HepG2 (cell line): ENCODE results near the gene C16orf86. TPM values are rescaled to one million over a fixed set of nuclear protein-coding genes. Genes with fewer than 3 reads are reported as not detected.

ENCODE experiments used
- ELF3 ChIP-seq: IDR thresholded peaks from 2 replicates; pipeline ENCODE4 v1.6.1; 2016; ENCODE audit warnings: missing genetic modification reagents, missing compliant biosample characterization
- GATA4 ChIP-seq: sonication (generic); IDR thresholded peaks from 2 replicates; pipeline ENCODE4 v1.6.1; 2016; ENCODE audit warnings: antibody characterized with exemption, low read depth, borderline replicate concordance
- HDAC2 ChIP-seq: sonication (generic); formaldehyde crosslinking; IDR thresholded peaks from 2 replicates; pipeline ENCODE4 v1.4.0; 2020; ENCODE audit warnings: missing genetic modification reagents
- KDM5B ChIP-seq: sonication (generic); formaldehyde crosslinking; IDR thresholded peaks from 2 replicates; pipeline ENCODE4 v1.4.0; 2020; ENCODE audit warnings: missing genetic modification reagents, mild to moderate bottlenecking, borderline replicate concordance
- MEIS1 ChIP-seq: sonication (generic); formaldehyde crosslinking; IDR thresholded peaks from 2 replicates; pipeline ENCODE4 v1.9.0; 2021; ENCODE audit warnings: mild to moderate bottlenecking, missing genetic modification reagents, moderate library complexity, borderline replicate concordance
- NFYC ChIP-seq: IDR thresholded peaks from 2 replicates; pipeline ENCODE4 v1.6.1; 2016; ENCODE audit warnings: missing genetic modification reagents, missing compliant biosample characterization
- ONECUT2 ChIP-seq: sonication (generic); formaldehyde crosslinking; IDR thresholded peaks from 2 replicates; pipeline ENCODE4 v1.4.0; 2020; ENCODE audit warnings: missing genetic modification reagents
- REL ChIP-seq: sonication (generic); formaldehyde crosslinking; conservative IDR thresholded peaks from 2 replicates; pipeline ENCODE4 v1.8.0; 2022; ENCODE audit warnings: mild to moderate bottlenecking, missing genetic modification reagents, moderate library complexity
- ZNF274 ChIP-seq: sonication (generic); formaldehyde crosslinking; IDR thresholded peaks from 2 replicates; pipeline ENCODE4 v1.5.1; 2020; ENCODE audit warnings: mild to moderate bottlenecking, missing genetic modification reagents
- ZNF354B ChIP-seq: sonication (generic); formaldehyde crosslinking; IDR thresholded peaks from 2 replicates; pipeline ENCODE4 v1.8.0; 2022; ENCODE audit warnings: mild to moderate bottlenecking, missing genetic modification reagents
- ZNF44 ChIP-seq: sonication (generic); formaldehyde crosslinking; IDR thresholded peaks from 2 replicates; pipeline ENCODE4 v1.5.1; 2020; ENCODE audit warnings: mild to moderate bottlenecking, missing genetic modification reagents
- ZNF546 ChIP-seq: sonication (generic); formaldehyde crosslinking; conservative IDR thresholded peaks from 2 replicates; pipeline ENCODE4 v1.8.1; 2023; ENCODE audit warnings: mild to moderate bottlenecking, missing genetic modification reagents
- ZNF589 ChIP-seq: sonication (generic); formaldehyde crosslinking; conservative IDR thresholded peaks from 2 replicates; pipeline ENCODE4 v1.8.0; 2022; ENCODE audit warnings: mild to moderate bottlenecking, moderate library complexity, missing genetic modification reagents
- ZSCAN30 ChIP-seq: sonication (generic); formaldehyde crosslinking; IDR thresholded peaks from 2 replicates; pipeline ENCODE4 v1.5.0; 2020; ENCODE audit warnings: mild to moderate bottlenecking, missing genetic modification reagents
- ZSCAN9 ChIP-seq: IDR thresholded peaks from 2 replicates; pipeline ENCODE4 v1.6.1; 2016; ENCODE audit warnings: borderline replicate concordance
- polyA plus RNA-seq, 8 experiments: library from polyadenylated mRNA; depleted of rRNA in 3 of 8; stranded (reverse) in 7 of 8; unstranded in 1 of 8; fragments of >200 nt; fragmentation: Illumina TruSeq in 4 of 8; extraction: Trizol in 4 of 8; gene quantifications; 2 replicates each; pipeline versions ENCODE4 v1.2.1 to v1.2.3, GENCODE V29; 2011 to 2016; ENCODE audit warnings: low read depth in 4 of 8, missing spikeins in 1 of 8, mixed read lengths in 1 of 8; ENCODE audit not compliant: insufficient read depth in 1 of 8
- total RNA-seq, 5 experiments: library from RNA; depleted of rRNA; stranded (reverse); fragments of >200 nt; fragmentation: Illumina TruSeq; extraction: Trizol; gene quantifications; 2 replicates each; pipeline ENCODE4 v1.2.3, GENCODE V29; 2016; ENCODE audit warnings: low read depth in 1 of 5
- TF ChIP-seq, protein P1 (sequence below): sonication (generic); formaldehyde crosslinking; IDR thresholded peaks from 2 replicates; pipeline ENCODE4 v1.5.1; 2020; ENCODE audit warnings: missing genetic modification reagents, mild to moderate bottlenecking, borderline replicate concordance
- TF ChIP-seq, protein P2 (sequence below): IDR thresholded peaks from 2 replicates; pipeline ENCODE4 v1.6.1; 2012; ENCODE audit warnings: low read length, improper control_type of control experiment
- TF ChIP-seq, protein P3 (sequence below): sonication (generic); formaldehyde crosslinking; IDR thresholded peaks from 2 replicates; pipeline ENCODE4 v1.5.0; 2020; ENCODE audit warnings: mild to moderate bottlenecking, missing genetic modification reagents, moderate library complexity
- TF ChIP-seq, protein P4 (sequence below): IDR thresholded peaks from 2 replicates; pipeline ENCODE4 v1.4.0; 2020; ENCODE audit warnings: mild to moderate bottlenecking, missing genetic modification reagents

C16orf86 gene
- total and polyA plus RNA-seq, 2 of the 13 experiments (the other 11 are each of a cell fraction or from before 2014, with no cell fraction given): 1.5 to 3.1 TPM

DNA sequence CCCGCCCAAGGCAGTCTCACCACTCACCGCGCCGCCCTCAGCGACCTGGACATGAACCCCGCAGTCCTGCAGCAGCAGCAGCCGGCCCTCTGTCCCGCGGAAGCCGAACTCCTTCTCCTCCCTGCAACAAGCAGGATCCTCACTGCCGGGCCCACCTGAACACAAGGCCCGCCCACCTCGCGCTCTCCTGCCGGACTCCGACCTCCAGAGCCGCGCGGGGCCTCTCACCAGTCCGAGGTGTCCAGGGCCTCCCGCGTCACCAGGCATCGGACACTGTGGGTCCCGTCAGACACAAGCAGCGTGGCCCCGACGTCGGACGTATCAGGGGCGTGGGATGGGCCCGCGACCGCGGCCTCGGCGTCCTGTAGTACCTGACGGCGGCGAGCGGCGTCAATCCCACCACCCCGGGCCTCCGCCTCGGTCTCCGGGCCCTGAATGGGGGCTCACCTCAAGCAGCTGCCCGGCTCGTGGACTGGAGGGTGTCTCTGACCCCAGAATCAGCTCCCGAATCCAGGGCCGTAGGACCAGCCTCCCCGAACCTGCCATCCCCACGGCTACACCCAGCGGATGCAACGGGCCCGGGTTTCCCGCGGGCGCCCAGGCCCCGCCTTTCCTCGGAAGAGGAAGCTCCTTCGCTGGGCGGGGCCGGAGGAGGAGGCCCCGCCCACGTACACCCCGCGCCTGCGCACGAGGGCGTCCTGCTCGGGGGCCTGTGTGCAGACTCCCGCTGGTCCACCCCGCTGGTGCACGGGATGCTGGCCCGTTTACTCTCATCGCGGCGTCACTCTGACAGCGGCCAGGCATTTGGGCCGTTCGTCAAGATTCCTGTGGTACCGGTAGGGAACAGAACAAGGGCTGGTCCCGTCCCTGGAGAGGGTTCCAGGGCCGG, 6.7 kb upstream of the C16orf86 start, which contains the start of gene ACD (continued):
- TF ChIP-seq, protein P1, sequence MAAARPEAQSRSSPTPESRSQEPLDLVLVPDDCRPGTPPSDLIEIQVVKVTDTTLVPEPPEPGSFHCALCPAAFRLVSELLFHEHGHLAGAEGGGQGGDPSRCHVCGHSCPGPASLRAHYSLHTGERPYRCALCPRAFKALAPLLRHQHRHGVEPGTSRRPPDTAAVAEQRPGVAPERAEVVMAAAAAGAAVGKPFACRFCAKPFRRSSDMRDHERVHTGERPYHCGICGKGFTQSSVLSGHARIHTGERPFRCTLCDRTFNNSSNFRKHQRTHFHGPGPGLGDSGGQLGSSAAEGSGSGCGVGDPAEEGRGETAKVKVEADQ (CRISPR knock-in tag): peak; percentile 49; the same call in 1 of the 2 replicates
- TF ChIP-seq MEIS1 (CRISPR knock-in tag) (peak; percentile 49; the same call in 1 of the 2 replicates), GATA4 (peak; percentile 64; the same call in 1 of the 2 replicates), NFYC (no peak), ZNF546 (CRISPR knock-in tag) (peak; percentile 96), ONECUT2 (no peak), ZSCAN9 (peak; percentile 31; the same call in 1 of the 2 replicates), ZNF354B (no peak), ZNF274 (peak; percentile 89), REL (no peak; the same call in 1 of the 2 replicates), ELF3 (CRISPR knock-in tag) (peak; percentile 53), HDAC2 (CRISPR knock-in tag) (peak; percentile 68), ZNF44 (peak; percentile 73; the same call in 1 of the 2 replicates), KDM5B (peak; percentile 58; the same call in 1 of the 2 replicates), ZSCAN30 (CRISPR knock-in tag) (no peak), ZNF589 (CRISPR knock-in tag) (0 out of 2 replicates have a peak, but pooled peaks have one; percentile 60)
- TF ChIP-seq, protein P2, sequence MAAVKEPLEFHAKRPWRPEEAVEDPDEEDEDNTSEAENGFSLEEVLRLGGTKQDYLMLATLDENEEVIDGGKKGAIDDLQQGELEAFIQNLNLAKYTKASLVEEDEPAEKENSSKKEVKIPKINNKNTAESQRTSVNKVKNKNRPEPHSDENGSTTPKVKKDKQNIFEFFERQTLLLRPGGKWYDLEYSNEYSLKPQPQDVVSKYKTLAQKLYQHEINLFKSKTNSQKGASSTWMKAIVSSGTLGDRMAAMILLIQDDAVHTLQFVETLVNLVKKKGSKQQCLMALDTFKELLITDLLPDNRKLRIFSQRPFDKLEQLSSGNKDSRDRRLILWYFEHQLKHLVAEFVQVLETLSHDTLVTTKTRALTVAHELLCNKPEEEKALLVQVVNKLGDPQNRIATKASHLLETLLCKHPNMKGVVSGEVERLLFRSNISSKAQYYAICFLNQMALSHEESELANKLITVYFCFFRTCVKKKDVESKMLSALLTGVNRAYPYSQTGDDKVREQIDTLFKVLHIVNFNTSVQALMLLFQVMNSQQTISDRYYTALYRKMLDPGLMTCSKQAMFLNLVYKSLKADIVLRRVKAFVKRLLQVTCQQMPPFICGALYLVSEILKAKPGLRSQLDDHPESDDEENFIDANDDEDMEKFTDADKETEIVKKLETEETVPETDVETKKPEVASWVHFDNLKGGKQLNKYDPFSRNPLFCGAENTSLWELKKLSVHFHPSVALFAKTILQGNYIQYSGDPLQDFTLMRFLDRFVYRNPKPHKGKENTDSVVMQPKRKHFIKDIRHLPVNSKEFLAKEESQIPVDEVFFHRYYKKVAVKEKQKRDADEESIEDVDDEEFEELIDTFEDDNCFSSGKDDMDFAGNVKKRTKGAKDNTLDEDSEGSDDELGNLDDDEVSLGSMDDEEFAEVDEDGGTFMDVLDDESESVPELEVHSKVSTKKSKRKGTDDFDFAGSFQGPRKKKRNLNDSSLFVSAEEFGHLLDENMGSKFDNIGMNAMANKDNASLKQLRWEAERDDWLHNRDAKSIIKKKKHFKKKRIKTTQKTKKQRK: no peak
- TF ChIP-seq, protein P3, sequence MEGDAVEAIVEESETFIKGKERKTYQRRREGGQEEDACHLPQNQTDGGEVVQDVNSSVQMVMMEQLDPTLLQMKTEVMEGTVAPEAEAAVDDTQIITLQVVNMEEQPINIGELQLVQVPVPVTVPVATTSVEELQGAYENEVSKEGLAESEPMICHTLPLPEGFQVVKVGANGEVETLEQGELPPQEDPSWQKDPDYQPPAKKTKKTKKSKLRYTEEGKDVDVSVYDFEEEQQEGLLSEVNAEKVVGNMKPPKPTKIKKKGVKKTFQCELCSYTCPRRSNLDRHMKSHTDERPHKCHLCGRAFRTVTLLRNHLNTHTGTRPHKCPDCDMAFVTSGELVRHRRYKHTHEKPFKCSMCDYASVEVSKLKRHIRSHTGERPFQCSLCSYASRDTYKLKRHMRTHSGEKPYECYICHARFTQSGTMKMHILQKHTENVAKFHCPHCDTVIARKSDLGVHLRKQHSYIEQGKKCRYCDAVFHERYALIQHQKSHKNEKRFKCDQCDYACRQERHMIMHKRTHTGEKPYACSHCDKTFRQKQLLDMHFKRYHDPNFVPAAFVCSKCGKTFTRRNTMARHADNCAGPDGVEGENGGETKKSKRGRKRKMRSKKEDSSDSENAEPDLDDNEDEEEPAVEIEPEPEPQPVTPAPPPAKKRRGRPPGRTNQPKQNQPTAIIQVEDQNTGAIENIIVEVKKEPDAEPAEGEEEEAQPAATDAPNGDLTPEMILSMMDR (CRISPR knock-in tag): peak; percentile 21
- TF ChIP-seq, protein P4, sequence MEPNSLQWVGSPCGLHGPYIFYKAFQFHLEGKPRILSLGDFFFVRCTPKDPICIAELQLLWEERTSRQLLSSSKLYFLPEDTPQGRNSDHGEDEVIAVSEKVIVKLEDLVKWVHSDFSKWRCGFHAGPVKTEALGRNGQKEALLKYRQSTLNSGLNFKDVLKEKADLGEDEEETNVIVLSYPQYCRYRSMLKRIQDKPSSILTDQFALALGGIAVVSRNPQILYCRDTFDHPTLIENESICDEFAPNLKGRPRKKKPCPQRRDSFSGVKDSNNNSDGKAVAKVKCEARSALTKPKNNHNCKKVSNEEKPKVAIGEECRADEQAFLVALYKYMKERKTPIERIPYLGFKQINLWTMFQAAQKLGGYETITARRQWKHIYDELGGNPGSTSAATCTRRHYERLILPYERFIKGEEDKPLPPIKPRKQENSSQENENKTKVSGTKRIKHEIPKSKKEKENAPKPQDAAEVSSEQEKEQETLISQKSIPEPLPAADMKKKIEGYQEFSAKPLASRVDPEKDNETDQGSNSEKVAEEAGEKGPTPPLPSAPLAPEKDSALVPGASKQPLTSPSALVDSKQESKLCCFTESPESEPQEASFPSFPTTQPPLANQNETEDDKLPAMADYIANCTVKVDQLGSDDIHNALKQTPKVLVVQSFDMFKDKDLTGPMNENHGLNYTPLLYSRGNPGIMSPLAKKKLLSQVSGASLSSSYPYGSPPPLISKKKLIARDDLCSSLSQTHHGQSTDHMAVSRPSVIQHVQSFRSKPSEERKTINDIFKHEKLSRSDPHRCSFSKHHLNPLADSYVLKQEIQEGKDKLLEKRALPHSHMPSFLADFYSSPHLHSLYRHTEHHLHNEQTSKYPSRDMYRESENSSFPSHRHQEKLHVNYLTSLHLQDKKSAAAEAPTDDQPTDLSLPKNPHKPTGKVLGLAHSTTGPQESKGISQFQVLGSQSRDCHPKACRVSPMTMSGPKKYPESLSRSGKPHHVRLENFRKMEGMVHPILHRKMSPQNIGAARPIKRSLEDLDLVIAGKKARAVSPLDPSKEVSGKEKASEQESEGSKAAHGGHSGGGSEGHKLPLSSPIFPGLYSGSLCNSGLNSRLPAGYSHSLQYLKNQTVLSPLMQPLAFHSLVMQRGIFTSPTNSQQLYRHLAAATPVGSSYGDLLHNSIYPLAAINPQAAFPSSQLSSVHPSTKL (CRISPR knock-in tag): peak; percentile 13; the same call in 1 of the 2 replicates
